ENCODE data around the gene C19orf73. TPM values are rescaled to one million over a fixed set of nuclear protein-coding genes. Genes with fewer than 3 reads are reported as not detected.

The C19orf73 gene
- total RNA-seq, 1 experiment from 2014 or later, result 3.7 TPM

DNA sequence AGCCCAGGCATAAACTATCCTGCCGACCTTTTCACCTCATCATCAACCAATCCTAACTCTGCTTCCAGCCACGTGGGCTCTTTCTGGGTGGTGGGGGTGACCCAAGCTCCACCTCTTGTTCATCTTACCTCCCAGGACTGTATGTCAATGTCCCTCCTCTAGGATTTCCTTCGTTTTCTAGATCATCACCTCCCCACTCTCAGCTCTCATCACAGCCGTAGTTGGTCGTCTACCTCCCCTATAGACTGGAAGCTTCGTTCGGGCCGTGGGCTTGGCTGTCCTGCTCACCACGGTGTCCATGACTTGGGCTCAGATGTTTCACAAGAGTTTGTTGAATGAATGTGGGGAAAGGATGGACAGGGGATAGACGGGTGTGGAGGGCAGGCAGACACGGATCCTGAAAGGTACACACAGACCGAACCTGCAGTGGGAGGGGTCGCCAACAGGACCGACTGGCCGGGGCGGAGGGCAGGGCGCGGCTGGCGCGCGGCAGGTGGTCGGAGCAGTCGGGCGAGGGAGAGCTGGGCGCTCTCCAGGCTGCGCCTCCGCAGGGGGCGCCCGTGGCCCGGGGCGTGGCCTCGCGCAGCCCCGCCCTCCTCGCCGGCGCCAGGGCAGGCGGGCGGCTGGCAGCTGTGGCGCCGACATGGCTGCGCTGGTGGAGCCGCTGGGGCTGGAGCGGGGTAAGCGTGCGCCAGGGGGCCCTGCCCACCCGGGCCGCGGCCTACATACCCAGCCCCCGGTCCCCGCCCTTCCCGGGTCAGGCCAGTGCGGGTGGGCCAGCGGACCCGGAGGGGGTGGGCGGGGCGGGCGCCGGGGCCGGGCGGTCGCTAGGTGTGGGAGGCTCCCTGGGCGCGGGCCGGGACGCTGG is 4.9 kb downstream of the C19orf73 start, which contains the start of gene LIN7B:
Gene LIN7B, plus strand, starts transcription at position 609 of the 868 bp plus-strand sequence. Its CDS starts 35 bp downstream, at position 644.
- Histone ChIP-seq H3K27me3 (no peaks in the 10 kb centered on the region), H3K4me3 (peak within 1 kb of the TSS; percentile 72), H3K36me3 (peaks cover 14% of the 10 kb centered on the region), H3K9me3 (no peaks in the 10 kb centered on the region)
- peak; percentile 88 for DNase-seq

DNA sequence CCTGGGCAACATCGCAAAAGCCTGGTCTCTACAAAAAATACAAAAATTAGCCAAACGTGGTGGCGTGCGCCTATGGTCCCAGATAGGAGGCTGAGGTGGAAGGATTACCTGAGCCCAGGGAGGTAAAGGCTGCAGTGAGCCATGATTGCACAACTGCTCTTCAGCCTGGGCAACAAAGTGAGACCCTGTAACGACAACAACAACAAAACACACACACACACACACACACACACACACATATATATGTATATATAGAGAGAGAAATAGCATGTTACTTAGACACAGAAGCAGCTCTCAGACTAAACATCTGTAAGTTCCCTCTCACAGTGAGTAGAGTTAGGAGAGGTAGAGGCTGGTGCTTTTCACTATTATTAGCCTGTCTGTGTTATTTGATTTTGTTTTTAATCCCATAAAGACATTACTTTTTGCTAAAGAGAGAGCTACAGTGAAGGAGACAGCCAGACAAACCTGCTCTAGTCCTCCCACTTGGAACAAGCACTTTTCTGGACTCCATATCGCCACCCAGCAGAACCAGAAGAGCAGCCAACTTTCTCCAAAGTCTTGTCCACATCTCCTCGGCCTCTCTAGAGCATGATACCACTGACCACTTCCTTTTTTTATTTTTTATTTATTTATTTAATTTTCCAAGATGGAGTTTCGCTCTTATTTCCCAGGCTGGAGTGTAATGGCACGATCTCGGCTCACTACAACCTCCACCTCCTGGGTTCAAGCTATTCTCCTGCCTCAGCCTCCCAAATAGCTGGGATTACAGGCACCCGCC is 7.5 kb downstream of the C19orf73 start:
- DNase-seq, result no peak
- peaks cover 38% of the 10 kb centered on the region for H3K36me3 ChIP-seq
- H3K4me3 ChIP-seq, result no peak overlapping the region
- no peaks in the 10 kb centered on the region for H3K9me3 ChIP-seq
- no peaks in the 10 kb centered on the region for H3K27me3 ChIP-seq

DNA sequence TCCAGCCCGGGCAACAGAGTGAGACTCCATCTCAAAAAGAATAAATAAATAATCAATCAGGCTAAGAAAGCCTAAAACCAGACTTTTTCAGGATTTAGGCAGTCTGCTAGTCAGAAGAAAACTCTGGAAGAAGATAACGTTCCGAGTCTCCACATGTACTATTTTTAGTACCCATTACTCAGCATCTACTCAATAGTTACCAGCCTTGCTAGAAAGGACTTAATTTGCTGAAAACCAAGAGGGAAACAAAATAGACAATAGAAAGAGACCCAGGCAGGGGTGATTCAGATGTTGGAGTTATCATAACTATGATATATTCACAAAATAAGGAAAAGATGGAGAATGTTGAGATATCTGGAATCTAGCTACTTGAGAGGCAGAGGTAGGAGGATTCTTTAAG is 8.4 kb downstream of the C19orf73 start:
- no peak for DNase-seq
- Histone ChIP-seq H3K36me3 (peaks cover 46% of the 10 kb centered on the region), H3K27me3 (no peaks in the 10 kb centered on the region), H3K9me3 (no peaks in the 10 kb centered on the region), H3K4me3 (no peak overlapping the region)

DNA sequence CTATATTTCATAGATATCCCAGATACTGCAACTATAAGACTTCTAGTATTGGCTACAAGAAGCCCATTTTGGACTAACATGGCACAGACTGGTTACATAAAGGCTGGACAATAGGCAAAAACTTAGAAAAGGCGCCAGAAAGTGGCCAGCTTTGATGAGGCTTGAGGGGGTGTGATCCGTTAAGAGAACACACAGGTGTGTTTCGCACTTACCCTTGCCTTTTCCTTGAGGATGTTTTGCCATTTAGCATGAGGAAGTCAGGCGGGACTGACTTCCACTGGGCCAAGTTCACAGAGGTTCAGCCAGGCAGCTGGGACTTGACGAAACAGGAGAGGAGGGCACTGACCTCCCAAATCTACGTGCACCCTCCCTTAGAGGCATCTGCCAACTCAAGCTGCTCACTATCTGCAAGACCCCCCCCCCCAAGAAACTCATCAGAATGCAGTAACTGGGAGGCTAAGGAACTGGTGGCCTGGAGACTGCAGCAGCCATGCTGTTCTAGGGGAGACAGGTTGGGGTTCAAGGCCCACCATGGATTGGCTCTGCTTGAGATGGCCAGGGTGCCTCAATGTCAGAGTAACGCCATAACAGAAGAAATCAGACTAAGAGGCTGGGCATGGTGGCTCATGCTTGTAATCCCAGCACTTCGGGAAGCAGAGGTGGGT is 9.2 kb downstream of the C19orf73 start:
- DNase-seq, result no peak
- peaks cover 53% of the 10 kb centered on the region for H3K36me3 ChIP-seq
- H3K4me3 ChIP-seq, result no peak overlapping the region
- no peaks in the 10 kb centered on the region for H3K27me3 ChIP-seq
- no peaks in the 10 kb centered on the region for H3K9me3 ChIP-seq

DNA sequence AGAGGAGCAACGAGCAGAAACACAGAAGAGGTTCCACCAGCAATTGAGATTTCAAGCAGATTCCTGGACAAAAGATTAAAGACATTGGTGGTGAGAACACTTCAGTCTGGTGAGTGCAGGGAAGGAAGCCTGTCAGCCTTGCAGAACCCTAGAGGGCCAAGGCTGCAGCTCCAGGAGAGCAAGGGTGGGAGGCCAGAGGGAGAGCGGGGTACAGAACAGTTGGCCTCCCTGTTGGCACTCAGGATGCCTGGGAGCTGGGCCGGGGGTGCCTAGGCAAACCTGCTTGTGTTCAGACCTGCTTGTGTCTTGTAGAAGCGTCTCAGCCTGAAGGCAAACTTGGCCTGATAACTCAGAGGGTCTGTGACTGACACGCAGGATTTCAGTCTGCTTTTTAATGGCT is 9.9 kb downstream of the C19orf73 start:
- H3K36me3 ChIP-seq, result peaks cover 59% of the 10 kb centered on the region
- H3K4me3 ChIP-seq, result no peak overlapping the region
- H3K9me3 ChIP-seq, result no peaks in the 10 kb centered on the region
- no peak for DNase-seq
- no peaks in the 10 kb centered on the region for H3K27me3 ChIP-seq

DNA sequence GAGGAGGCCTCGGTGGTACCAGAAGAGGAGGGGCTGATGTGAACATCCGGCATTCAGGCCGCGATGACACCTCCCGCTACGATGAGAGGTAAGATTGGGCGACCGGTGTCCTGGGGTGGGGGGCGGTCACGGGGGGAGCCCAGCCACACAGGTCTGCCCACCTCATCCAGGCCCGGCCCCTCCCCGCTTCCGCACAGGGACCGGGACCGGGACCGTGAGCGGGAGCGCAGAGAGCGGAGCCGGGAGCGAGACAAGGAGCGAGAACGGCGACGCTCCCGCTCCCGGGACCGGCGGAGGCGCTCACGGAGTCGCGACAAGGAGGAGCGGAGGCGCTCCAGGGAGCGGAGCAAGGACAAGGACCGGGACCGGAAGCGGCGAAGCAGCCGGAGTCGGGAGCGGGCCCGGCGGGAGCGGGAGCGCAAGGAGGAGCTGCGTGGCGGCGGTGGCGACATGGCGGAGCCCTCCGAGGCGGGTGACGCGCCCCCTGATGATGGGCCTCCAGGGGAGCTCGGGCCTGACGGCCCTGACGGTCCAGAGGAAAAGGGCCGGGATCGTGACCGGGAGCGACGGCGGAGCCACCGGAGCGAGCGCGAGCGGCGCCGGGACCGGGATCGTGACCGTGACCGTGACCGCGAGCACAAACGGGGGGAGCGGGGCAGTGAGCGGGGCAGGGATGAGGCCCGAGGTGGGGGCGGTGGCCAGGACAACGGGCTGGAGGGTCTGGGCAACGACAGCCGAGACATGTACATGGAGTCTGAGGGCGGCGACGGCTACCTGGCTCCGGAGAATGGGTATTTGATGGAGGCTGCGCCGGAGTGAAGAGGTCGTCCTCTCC is 11.1 kb downstream of the C19orf73 start:
- peaks cover 70% of the 10 kb centered on the region for H3K36me3 ChIP-seq
- no peak overlapping the region for H3K4me3 ChIP-seq
- no peak for DNase-seq
- H3K9me3 ChIP-seq, result no peaks in the 10 kb centered on the region
- H3K27me3 ChIP-seq, result no peaks in the 10 kb centered on the region

DNA sequence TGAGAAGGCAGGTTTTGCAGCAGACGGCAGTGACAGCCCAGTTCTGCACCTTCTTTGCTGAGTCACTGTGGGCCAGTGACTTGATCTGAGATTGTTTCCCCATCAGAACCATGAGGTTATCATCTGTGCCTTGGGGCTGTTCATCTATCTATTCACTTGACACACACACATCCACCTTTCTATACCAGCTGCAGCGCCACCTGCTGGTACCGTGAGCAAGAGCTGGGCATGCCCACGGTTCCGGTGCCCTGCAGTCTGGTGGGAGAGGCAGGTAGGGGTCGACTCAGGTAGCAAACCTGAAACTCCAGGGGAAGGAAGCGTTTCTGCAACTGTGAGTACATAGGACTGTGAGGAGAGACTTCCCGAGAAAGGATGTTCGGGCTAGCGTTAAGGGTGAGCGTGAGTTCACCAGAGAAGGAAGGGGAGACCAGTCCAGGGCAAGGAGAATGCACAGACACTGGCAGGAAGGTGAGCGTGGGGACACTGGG is 12.3 kb downstream of the C19orf73 start:
- Histone ChIP-seq H3K36me3 (peaks cover 78% of the 10 kb centered on the region), H3K9me3 (no peaks in the 10 kb centered on the region)
- peak; percentile 42 for DNase-seq

DNA sequence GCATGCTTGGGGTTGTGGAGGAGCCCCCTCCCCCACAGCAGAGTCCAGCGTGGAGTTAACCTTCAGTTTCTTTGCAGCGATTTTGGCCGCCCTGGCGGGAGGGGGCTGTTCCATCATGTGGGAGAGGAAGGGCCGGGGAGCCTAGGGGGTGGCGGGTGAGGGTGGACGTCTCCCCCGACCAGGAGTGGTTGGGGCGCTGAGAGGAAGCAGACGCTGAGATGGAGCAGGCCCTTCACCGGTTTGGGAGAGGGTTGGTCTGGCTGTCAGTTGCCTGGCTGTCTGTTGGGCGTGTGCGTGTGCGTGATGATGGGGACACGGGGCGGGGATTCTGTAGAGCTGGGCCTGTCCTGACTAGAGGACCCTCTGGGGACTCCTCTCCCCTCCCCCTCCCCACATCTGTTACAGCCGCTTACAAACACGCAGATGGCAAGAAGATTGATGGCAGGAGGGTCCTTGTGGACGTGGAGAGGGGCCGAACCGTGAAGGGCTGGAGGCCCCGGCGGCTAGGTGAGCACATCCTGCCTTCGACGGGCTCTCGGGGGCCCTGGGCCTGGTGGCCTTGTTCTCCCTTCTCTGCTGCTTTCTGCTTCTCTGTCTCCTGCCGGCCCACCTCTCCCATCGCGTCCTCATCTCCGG is 14.6 kb downstream of the C19orf73 start:
- Histone ChIP-seq H3K36me3 (peaks cover 84% of the 10 kb centered on the region), H3K9me3 (no peaks in the 10 kb centered on the region), H3K4me3 (no peak overlapping the region), H3K27me3 (no peaks in the 10 kb centered on the region)
- no peak for DNase-seq

More for the DNA sequence above, 12.3 kb downstream of the C19orf73 start:
- H3K27me3 ChIP-seq, result no peaks in the 10 kb centered on the region
- H3K4me3 ChIP-seq, result no peak overlapping the region

DNA sequence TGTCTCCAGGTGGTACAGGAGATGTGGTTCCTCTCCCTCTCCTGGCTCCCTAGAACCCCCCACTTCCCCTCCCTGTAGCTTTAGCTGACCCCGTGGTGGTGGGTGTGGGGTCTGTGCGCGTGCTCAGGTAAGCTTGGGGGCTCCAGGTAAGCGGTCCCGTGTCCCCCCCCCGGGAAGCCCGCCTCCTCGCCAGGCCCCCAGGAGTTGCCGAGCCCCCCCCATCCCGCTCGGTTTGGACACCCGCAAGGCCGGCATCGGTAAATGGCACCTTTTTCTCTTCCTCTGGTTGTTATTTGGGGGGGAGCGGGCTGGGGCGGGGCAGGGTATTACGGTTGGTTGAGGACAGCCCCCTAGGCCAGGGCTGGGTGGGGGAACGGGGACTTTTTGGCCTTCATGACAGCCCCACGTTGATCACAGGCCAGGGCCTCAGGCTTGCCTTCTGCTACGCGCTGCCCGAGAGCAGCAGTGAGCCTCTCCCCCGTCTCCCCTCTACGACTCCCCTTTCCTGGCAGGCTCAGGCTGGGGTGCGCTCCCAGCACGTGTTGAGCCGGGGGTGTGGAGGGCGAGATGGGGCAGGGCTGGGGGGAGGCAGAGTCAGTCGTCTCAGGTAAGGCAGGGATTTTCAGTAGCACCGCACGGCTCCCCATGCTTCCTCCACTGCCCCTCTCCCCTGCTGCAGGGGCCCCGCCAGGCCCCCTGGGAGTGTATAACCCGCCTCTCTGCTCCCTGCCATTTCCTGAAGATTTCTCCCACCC is 15.4 kb downstream of the C19orf73 start:
- H3K4me3 ChIP-seq, result no peak overlapping the region
- no peaks in the 10 kb centered on the region for H3K9me3 ChIP-seq
- DNase-seq, result no peak
- peaks cover 86% of the 10 kb centered on the region for H3K36me3 ChIP-seq
- no peaks in the 10 kb centered on the region for H3K27me3 ChIP-seq

DNA sequence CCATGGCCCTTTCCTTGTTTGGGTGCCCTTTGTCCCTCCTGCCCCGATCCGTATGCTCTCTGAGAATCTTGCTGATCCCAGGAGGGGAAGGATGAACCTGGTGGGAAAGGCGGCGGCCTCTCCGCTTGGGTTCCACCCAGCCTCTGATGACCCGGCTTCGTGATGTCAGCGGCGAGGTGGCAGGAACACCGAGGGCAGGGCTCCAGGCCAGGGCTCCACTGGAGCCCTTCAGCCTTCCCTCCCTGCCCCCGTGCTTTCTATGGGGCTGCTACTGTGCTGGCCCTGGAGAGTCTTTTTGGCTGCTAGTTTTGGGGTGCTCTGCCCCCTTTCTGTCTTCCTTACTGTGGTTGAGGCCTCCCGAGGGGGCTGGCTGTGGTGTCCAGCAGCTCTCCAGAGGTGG is 16.6 kb downstream of the C19orf73 start:
- no peak for DNase-seq
- Histone ChIP-seq H3K36me3 (peaks cover 87% of the 10 kb centered on the region), H3K4me3 (no peak overlapping the region), H3K9me3 (no peaks in the 10 kb centered on the region), H3K27me3 (no peaks in the 10 kb centered on the region)

DNA sequence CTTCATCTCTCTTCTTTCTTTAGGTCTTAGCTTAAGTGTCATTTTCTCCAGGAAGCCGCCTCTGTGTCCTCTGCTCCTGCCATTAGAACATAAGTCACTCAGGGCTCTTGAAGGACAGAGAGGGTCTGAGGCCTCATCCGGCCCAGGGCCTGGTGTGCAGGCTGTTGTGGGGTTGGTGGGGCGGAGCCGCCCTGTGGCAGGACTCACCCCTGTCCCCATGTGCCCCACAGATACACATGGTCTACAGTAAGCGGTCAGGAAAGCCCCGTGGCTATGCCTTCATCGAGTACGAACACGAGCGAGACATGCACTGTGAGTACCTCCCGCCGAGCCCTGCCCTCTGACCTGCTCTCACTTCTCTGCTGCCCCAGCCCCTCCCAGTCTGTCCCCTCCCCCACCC is 17.8 kb downstream of the C19orf73 start:
- no peak overlapping the region for H3K4me3 ChIP-seq
- DNase-seq, result no peak
- no peaks in the 10 kb centered on the region for H3K27me3 ChIP-seq
- no peaks in the 10 kb centered on the region for H3K9me3 ChIP-seq
- peaks cover 87% of the 10 kb centered on the region for H3K36me3 ChIP-seq

DNA sequence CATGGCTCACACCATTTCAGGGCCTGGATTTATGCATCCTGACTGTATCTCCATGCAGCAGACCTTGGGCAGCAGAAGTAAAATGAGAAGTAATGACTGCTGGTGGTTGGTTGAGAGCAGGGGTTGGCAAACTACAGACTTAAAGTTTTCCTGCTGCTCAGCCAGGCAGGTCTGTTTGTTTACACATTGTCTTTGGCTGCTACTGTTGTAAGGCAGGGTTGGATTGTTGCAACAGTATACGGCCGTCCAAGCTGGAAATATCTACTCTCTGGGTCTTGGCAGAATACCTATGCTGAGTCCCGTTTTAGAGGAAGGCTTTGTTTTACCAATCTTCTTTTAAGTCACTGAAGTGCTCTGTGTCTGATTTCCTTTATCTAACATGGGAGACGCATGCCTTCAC is 20.1 kb downstream of the C19orf73 start:
- H3K4me3 ChIP-seq, result no peak overlapping the region
- peaks cover 87% of the 10 kb centered on the region for H3K36me3 ChIP-seq
- no peak for DNase-seq
- H3K27me3 ChIP-seq, result no peaks in the 10 kb centered on the region
- no peaks in the 10 kb centered on the region for H3K9me3 ChIP-seq

DNA sequence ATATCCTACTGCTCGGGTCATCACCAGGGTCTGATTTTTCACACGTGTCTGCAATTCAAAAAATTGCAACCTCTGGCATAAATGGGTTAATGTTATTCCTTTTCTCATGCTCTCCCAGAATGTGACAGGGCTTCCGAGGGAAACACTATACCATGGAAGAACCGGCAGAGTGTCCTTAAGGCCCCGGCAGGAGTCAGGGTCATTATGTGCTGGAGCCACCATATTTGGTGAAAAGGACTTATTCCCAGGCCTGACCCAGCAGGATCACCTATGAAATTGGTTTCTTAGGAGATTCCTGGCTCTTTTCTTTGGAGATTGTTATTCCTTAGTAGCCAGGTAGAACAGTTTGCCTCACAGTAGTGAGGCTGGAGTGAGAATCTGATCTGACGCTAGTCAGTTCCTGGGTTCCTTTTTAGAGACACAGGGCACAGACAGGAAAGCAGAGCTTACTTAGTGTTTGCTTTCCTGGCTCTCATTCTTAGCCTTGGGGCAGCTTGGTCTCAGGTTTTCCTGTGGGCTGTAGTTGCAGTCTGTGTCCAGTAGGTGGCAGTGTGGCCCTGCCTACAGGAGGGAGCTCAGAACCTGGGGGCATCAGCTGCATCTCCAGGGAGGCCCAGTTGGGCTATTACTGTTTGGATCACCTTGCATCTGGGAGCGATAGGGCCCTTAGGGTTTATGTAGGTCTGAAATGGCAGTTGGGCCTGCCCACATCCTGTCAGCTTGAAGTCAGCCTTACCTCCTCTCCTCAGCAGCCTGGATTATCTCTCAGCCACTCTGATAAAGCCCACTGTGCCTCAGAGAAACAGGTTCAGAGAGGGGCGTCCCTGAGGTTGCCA is 21.3 kb downstream of the C19orf73 start:
- H3K9me3 ChIP-seq, result no peaks in the 10 kb centered on the region
- H3K4me3 ChIP-seq, result no peak overlapping the region
- peak; percentile 68 for DNase-seq
- peaks cover 86% of the 10 kb centered on the region for H3K36me3 ChIP-seq
- H3K27me3 ChIP-seq, result no peaks in the 10 kb centered on the region

All from MG63 (cell line).